Measurements from ENCODE around the gene KNDC1. TPM values are rescaled to one million over a fixed set of nuclear protein-coding genes. Genes with fewer than 3 reads are reported as not detected.

KNDC1 gene
- total RNA-seq, 4 donors from 2014 or later, result 0.27 to 1.7 TPM; not detected in 2

GRCh38 chr10:133210398-133211140 is 50.5 kb downstream of the KNDC1 start:
- Histone ChIP-seq H3K27ac (no peak overlapping the region), H3K4me3 (no peak overlapping the region), H3K4me1 (no peaks in the 10 kb centered on the region), H3K36me3 (no peaks in the 10 kb centered on the region), H3K9me3 (no peaks in the 10 kb centered on the region), H3K27me3 (no peaks in the 10 kb centered on the region)
- DNase-seq, result no peak
- no peak for TF ChIP-seq POLR2A (IDR thresholded peaks at IDR 0.05)
- TF ChIP-seq, protein P1, sequence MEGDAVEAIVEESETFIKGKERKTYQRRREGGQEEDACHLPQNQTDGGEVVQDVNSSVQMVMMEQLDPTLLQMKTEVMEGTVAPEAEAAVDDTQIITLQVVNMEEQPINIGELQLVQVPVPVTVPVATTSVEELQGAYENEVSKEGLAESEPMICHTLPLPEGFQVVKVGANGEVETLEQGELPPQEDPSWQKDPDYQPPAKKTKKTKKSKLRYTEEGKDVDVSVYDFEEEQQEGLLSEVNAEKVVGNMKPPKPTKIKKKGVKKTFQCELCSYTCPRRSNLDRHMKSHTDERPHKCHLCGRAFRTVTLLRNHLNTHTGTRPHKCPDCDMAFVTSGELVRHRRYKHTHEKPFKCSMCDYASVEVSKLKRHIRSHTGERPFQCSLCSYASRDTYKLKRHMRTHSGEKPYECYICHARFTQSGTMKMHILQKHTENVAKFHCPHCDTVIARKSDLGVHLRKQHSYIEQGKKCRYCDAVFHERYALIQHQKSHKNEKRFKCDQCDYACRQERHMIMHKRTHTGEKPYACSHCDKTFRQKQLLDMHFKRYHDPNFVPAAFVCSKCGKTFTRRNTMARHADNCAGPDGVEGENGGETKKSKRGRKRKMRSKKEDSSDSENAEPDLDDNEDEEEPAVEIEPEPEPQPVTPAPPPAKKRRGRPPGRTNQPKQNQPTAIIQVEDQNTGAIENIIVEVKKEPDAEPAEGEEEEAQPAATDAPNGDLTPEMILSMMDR (IDR thresholded peaks at IDR 0.05), result no peak

DNA sequence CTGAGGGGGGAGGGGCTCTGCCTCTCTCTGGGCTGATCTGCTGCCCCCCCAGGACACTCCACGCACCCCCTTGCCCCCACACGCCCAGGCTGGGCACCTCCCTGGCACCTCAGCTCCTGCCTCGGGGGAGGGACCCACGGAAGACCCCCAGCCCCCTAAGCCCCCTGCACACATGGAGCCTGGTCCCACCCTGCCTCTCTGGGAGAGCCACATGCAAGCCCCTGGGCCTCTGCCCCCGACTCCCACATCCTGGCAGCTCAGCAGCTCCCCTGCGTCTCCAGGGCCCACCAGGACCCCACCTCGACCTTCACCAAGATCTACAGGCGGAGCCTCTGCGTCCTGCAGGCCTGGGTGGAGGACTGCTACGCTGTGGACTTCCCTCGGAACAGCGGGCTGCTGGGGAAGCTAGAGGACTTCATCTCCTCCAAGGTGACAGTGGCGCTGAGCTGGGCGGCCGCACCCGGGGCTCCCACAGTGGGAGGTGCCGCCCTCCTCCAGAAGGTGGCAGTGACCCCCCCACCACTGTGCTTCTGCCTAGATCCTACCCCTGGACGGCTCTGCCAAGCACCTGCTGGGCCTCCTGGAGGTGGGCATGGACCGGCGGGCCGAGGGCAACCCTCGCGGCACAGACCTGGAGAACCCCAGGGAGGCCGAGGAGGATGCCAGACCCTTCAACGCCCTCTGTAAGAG is 51.3 kb downstream of the KNDC1 start:
- no peaks in the 10 kb centered on the region for H3K27me3 ChIP-seq
- no peak for DNase-seq
- H3K4me3 ChIP-seq, result no peak overlapping the region
- H3K4me1 ChIP-seq, result no peaks in the 10 kb centered on the region
- H3K27ac ChIP-seq, result no peak overlapping the region
- no peaks in the 10 kb centered on the region for H3K9me3 ChIP-seq
- TF ChIP-seq, protein P1 (IDR thresholded peaks at IDR 0.05), result no peak
- no peak for TF ChIP-seq POLR2A (IDR thresholded peaks at IDR 0.05)
- H3K36me3 ChIP-seq, result no peaks in the 10 kb centered on the region

GRCh38 chr10:133211959-133212852 is 52.2 kb downstream of the KNDC1 start:
- Histone ChIP-seq H3K27ac (no peak overlapping the region), H3K4me1 (no peaks in the 10 kb centered on the region), H3K9me3 (no peaks in the 10 kb centered on the region), H3K36me3 (no peaks in the 10 kb centered on the region), H3K4me3 (no peak overlapping the region), H3K27me3 (no peaks in the 10 kb centered on the region)
- no peak for TF ChIP-seq POLR2A (IDR thresholded peaks at IDR 0.05)
- TF ChIP-seq, protein P1 (IDR thresholded peaks at IDR 0.05), result no peak
- no peak for DNase-seq

DNA sequence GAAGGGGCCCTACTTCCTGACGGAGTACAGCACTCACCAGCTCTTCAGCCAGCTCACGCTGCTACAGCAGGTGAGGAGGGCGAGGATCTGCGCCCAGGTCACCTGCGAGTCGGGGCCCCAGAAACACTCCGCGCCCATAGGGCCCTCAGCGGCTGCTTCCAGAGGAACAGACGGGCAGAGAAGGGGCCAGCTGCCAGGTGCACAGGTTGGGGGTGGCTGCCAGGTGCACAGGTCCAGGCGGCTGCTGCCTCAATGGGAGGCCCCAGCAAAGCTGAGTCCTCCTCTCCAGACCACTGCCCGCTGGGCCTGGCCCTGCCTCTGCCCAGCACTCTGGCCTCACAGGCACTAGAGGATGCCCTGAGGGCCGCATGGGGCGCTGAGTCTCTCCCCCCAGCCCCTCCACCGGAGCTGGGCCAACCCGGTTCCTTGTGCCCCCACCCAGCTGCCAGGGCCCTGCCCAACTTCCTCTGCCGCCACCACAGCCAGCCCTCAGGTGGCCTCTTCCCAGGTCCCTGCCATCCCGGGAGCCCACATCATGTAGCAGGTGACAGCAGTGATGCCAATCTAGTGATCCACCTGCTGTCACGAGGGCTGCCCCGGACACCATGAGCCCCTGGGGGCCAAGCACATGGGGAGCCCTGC is 53.0 kb downstream of the KNDC1 start:
- Histone ChIP-seq H3K9me3 (no peaks in the 10 kb centered on the region), H3K4me3 (no peak overlapping the region), H3K4me1 (no peaks in the 10 kb centered on the region), H3K27me3 (no peaks in the 10 kb centered on the region), H3K27ac (no peak overlapping the region), H3K36me3 (no peaks in the 10 kb centered on the region)
- no peak for TF ChIP-seq POLR2A (IDR thresholded peaks at IDR 0.05)
- TF ChIP-seq, protein P1 (IDR thresholded peaks at IDR 0.05), result no peak
- DNase-seq, result no peak

All from Peyer's patch (tissue), 4 donors.